Measurements from ENCODE around the gene KCNJ14.

DNA sequence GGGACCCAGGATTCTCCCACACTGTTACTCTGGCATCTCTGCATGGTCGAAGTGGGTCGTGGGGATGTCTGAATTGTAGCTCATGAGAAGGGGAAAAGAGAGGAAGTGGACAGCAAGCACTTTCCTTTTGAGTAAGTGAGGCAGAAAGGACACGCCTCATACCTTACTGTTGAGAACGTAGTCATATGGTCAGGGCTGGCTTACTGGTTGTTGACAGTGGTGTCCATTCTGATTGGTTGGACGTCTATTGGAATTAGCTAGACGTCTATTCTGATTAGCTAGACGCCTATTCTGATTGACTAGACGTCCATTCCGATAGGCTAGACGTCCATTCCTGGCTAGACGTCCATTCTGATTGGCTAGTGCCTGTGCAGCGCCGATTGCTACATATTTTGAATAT lies 49.5 kb upstream of the KCNJ14 start:
- TF ChIP-seq, protein P1, sequence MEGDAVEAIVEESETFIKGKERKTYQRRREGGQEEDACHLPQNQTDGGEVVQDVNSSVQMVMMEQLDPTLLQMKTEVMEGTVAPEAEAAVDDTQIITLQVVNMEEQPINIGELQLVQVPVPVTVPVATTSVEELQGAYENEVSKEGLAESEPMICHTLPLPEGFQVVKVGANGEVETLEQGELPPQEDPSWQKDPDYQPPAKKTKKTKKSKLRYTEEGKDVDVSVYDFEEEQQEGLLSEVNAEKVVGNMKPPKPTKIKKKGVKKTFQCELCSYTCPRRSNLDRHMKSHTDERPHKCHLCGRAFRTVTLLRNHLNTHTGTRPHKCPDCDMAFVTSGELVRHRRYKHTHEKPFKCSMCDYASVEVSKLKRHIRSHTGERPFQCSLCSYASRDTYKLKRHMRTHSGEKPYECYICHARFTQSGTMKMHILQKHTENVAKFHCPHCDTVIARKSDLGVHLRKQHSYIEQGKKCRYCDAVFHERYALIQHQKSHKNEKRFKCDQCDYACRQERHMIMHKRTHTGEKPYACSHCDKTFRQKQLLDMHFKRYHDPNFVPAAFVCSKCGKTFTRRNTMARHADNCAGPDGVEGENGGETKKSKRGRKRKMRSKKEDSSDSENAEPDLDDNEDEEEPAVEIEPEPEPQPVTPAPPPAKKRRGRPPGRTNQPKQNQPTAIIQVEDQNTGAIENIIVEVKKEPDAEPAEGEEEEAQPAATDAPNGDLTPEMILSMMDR (conservative IDR thresholded peaks at IDR 0.05; ENCODE audit: low read depth in 2 of 2), result no peak
- no peak for TF ChIP-seq POLR2AphosphoS5 (IDR thresholded peaks at IDR 0.05; ENCODE audit: low read depth)
- TF ChIP-seq CREB1 (CRISPR knock-in tag; IDR thresholded peaks at IDR 0.05; ENCODE audit: low read depth), result no peak
- TF ChIP-seq ZNF331 (CRISPR knock-in tag; IDR thresholded peaks at IDR 0.05; ENCODE audit: low read depth), result no peak
- no peak for TF ChIP-seq JUNB (IDR thresholded peaks at IDR 0.05; ENCODE audit: unreplicated experiment)
- no peak for TF ChIP-seq EZH2 (IDR thresholded peaks at IDR 0.05; ENCODE audit: low read depth, unreplicated experiment)

All from GM23338 (cell line).